Activated CD8-positive, alpha-beta memory T cell treated with anti-CD3 and anti-CD28 coated beads, Interleukin-2, amount 50 U/mL, for 24 hours (primary cell): ENCODE data around the gene GRAMD1A.
"Not testable (repeated sequence)": the region's sequence is repeated elsewhere in the genome, so short reads cannot be mapped to it uniquely, and the experiment has no call there.

Source experiments
- DNase-seq: peaks from one replicate; pipeline ENCODE4 v3.0.0-alpha.2; 2020; ENCODE audit errors: extremely low read depth

GRAMD1A gene

DNA sequence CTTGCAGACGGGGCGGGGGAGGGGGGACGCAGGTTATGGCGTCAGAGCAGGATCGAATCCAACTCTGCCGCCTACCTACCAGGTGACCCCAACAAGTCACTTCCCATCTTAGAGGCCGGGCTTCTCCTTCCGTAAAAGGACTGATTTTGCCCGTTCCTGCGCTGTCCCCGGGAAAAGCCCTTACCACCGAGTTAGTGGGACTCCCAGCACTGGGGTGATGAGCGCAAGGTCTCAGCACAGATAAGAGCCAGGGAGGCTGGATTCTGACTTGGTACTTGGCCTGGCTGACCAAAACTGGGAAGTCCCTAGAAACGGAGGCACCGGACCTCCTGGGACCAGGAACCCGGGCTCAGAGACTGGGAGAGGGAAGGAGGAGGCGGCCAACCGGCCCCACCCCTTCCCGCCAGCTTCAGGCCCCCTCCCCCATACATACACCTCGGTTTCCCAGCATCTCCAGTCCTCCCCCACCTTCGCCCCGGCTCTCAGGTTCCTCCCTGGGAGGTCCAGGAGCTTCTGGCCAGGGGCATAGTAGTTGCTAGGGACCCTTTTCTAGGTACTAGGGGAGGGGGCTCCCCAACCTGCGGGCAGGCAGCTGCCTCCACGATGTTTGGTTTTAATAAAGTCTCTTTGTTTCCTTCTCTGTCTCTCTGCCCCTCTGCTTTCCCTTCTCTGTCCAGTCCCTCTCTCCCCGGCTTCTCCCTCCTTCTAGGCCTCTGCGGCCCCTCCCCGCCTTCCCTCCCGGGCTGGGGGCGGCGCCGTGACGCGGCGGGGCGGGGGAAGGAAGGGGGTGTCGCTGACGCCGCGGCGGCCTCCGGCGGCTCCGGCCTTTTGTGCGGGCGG lies at the start of gene GRAMD1A:
Gene GRAMD1A (plus strand): TSS at position 826 of the 840 bp plus-strand sequence. CDS start 156 bp downstream, outside the sequence.
- no peak for DNase-seq

GRCh38 chr19:34953092-34953491 lies 47.0 kb upstream of the GRAMD1A start:
- DNase-seq: no peak

GRCh38 chr19:34957830-34958751 lies 42.0 kb upstream of the GRAMD1A start:
- no peak for DNase-seq

- no peak for DNase-seq
Observed at GRCh38 chr19:34959021-34959420, 41.1 kb upstream of the GRAMD1A start.

DNA sequence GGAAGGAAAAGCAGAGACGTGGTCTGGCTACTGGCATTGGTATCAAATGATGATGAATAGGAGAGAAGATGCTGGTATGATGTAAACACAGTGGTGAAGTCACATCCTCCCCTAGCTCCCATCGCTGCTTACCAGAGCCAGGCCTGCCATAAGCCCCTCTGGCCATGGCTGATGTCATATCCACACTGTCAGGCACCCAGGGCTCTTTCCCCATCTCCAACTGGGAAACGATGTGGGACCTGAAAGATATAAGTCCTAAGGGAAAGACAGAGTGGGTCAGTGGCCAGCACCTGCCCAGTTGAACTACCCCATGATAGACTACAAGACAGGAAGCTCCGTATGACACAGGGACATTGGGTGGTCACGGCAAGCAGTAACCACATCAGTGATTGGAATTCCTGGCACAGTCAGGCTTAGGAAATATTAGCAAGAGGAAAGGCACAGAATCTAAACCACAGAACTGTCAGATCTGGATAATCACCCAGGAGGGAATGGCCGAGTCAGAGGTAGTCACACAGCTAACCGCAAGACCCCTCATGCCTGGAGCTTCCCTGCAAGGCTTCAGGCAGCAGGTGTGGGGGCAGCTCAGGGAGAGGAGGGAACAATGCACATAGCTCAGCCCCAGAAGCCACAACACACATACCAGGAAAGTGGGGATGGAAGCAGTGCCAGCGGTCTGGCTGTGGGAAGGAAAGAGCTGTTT lies 39.9 kb upstream of the GRAMD1A start:
- DNase-seq: no peak

GRCh38 chr19:34960940-34961679 lies 39.0 kb upstream of the GRAMD1A start:
- DNase-seq: no peak

GRCh38 chr19:34961775-34962686 lies 38.1 kb upstream of the GRAMD1A start:
- no peak for DNase-seq

- DNase-seq: no peak
Observed at GRCh38 chr19:34962687-34963572, 37.2 kb upstream of the GRAMD1A start.

- no peak for DNase-seq
Observed at GRCh38 chr19:34963573-34964406, 36.3 kb upstream of the GRAMD1A start, which contains the start of gene ZNF792. ZNF792 (minus strand) TSS chr19:34964229; CDS start chr19:34963662, 567 bp downstream.

GRCh38 chr19:34964598-34964997 lies 35.5 kb upstream of the GRAMD1A start:
- DNase-seq: no peak

DNA sequence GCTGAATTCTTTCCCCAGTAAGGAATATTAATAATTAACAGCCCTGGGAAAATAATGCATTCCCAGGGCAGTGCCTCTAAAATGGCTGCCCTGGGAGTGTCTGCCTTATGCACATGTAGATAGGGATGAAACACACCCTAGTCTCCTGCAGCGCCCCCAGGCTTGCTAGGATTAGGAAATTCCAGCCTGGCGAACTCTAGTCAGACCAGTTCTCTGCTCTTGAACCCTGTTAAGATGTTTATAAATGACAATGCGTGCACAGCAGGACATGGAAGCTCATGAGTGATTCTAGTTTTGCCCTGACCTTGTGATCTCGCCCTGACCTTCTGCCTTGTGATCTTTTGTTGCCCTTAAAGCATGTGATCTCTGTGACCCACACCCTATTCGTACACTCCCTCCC lies 34.6 kb upstream of the GRAMD1A start:
- DNase-seq: not testable (repeated sequence)

- no peak for DNase-seq
Observed at GRCh38 chr19:34967551-34967950, 32.6 kb upstream of the GRAMD1A start.

GRCh38 chr19:34969721-34970120 lies 30.4 kb upstream of the GRAMD1A start:
- DNase-seq: no peak

DNA sequence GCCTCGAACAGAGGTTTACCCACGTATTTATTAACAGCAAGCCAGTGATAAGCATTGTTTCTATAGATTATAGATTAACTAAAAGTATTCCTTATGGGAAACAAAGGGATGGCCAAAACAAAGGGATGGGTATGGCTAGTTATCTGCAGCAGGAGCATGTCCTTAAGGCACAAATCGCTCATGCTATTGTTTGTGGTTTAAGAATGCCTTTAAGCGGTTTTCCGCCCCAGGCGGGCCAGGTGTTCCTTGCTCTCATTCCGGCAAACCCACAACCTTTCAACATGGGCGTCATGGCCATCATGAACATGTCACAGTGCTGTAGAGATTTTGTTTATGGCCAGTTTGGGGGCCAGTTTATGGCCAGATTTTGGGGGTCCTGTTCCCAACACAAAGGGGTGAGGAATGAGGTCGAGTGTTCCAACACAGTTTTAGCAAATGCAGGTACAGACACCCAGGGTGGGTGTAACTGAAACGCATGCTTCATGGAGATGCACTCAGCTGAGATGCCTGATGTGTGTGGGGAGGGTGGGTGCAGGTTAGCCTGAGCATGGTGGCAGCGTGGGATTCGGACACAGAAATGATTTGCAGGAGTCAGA lies 29.8 kb upstream of the GRAMD1A start:
- DNase-seq: not testable (repeated sequence)

GRCh38 chr19:34972163-34972705 lies 27.9 kb upstream of the GRAMD1A start:
- DNase-seq: no peak

DNA sequence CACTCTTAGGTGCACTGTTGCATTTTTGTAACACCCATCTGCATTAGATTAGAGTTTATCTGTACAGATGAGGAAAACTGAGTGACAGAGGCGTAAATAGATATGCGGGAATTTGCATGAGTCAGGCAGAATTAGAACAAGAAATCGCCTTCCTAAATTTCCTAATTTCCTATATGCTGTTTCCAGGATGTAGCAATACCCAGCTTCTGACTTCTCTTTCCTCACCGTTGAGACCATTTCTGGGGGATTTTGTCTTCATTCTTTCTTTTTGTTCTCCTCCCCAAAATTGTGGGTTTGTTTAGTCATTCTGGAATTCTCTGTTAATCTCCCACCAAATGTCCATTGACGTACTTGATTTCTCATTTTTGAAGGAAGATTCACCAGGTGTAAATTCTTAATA lies 25.5 kb upstream of the GRAMD1A start:
- no peak for DNase-seq

GRCh38 chr19:34975056-34975455 lies 25.1 kb upstream of the GRAMD1A start:
- DNase-seq: no peak
